Measurements from ENCODE around the gene MRPS21. TPM values are rescaled to one million over a fixed set of nuclear protein-coding genes. Genes with fewer than 3 reads are reported as not detected.

Gene MRPS21
- total and polyA plus RNA-seq, 2 of the 8 experiments (the other 6 are each of a cell fraction or from before 2014, with no cell fraction given): 81.9 to 99.8 TPM

DNA sequence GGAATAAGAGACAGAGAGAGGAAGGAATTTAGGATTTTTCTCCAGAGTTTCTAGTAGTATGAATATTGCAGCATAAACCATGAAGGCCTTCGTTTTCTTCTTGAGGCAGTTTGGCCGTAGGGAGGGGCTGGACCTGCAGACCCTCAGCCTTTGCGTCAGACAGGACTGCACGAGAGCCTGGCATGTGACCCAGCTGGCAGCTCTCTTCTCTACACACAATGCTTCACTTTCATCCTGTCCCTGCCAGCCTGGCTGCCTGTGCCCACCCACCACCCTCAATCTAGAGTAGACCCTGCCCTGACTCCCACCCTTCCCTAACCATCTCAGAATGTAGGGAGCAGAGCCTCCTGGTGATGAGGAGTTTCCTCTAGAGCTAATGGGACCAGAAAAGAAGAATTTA, 34.4 kb upstream of the MRPS21 start (continued):
- no peak for TF ChIP-seq KDM4A (IDR thresholded peaks at IDR 0.05; ENCODE audit: low read depth, low read length, severe bottlenecking)
- no peak for TF ChIP-seq SUZ12 (IDR thresholded peaks at IDR 0.05; ENCODE audit: low read length)
- 0 out of 4 replicates have a peak, but pooled peaks of 1 of the 2 experiments have one; percentile 22 for TF ChIP-seq SIN3A (conservative IDR thresholded peaks at IDR 0.05 in 1 of 2, IDR thresholded peaks at IDR 0.05 in 1 of 2; ENCODE audit: low read depth in 1 of 2, low read length in 2 of 2)
- peak; percentile 47; the same call in 1 of the 2 replicates for TF ChIP-seq MAX (IDR thresholded peaks at IDR 0.05)
- TF ChIP-seq SP2 (IDR thresholded peaks at IDR 0.05; ENCODE audit: low read length): no peak
- 0 out of 2 replicates have a peak, but pooled peaks have one; percentile 27 for TF ChIP-seq POLR2AphosphoS5 (IDR thresholded peaks at IDR 0.05; ENCODE audit: low read depth, low read length)
- TF ChIP-seq TAF7 (optimal IDR thresholded peaks at IDR 0.05; ENCODE audit: borderline replicate concordance, low read depth, low read length): no peak
- no peak for TF ChIP-seq SP4 (IDR thresholded peaks at IDR 0.05; ENCODE audit: low read length)
- no peak for TF ChIP-seq CREB1 (IDR thresholded peaks at IDR 0.05)
- no peak for TF ChIP-seq CBX8 (IDR thresholded peaks at IDR 0.05; ENCODE audit: borderline replicate concordance, low read depth, low read length)
- no peak for TF ChIP-seq YY1 (IDR thresholded peaks at IDR 0.05; ENCODE audit: low read depth, low read length)
- TF ChIP-seq SAP30 (IDR thresholded peaks at IDR 0.05; ENCODE audit: insufficient read depth, insufficient replicate concordance, low read length): peak; percentile 31
- no peak for TF ChIP-seq TCF12 (IDR thresholded peaks at IDR 0.05; ENCODE audit: low read depth, low read length)
- no peak for TF ChIP-seq POLR2A (IDR thresholded peaks at IDR 0.05; ENCODE audit: control extremely low read depth in 1 of 2, low read depth in 2 of 2, low read length in 2 of 2)
- TF ChIP-seq E2F6 (IDR thresholded peaks at IDR 0.05): no peak
- no peak for TF ChIP-seq TAF1 (IDR thresholded peaks at IDR 0.05; ENCODE audit: low read depth, low read length)
- no peak for TF ChIP-seq PHF8 (conservative IDR thresholded peaks at IDR 0.05; ENCODE audit: low read depth, low read length)
- no peak for TF ChIP-seq TBP (IDR thresholded peaks at IDR 0.05; ENCODE audit: low read depth, low read length)
- TF ChIP-seq RBBP5 (IDR thresholded peaks at IDR 0.05; ENCODE audit: borderline replicate concordance, low read depth, low read length): 0 out of 2 replicates have a peak, but pooled peaks have one; percentile 15
- TF ChIP-seq SP1 (IDR thresholded peaks at IDR 0.05; ENCODE audit: low read depth, low read length): no peak
- TF ChIP-seq FOSL1 (IDR thresholded peaks at IDR 0.05; ENCODE audit: insufficient read depth, low read depth, low read length): no peak
- no peak for TF ChIP-seq GTF2F1 (IDR thresholded peaks at IDR 0.05; ENCODE audit: borderline replicate concordance, low read depth, low read length)
- TF ChIP-seq RXRA (IDR thresholded peaks at IDR 0.05; ENCODE audit: insufficient read depth, low read depth, low read length): no peak
- peak; percentile 29; the same call in 1 of the 2 replicates for TF ChIP-seq USF2 (IDR thresholded peaks at IDR 0.05; ENCODE audit: low read length)

All from H1 (cell line).